HUDEP-2 (cell line): ENCODE data around the gene ETS1.
A peak's percentile ranks its signal among the peaks of the same experiment; 100 is the strongest.

Source experiments
- DNase-seq, 76 experiments: peaks; one replicate each; lab custom pipeline; 2025; ENCODE audit not compliant: unreplicated experiment in 76 of 76; lab: John Stamatoyannopoulos, UW

ETS1 gene

DNA sequence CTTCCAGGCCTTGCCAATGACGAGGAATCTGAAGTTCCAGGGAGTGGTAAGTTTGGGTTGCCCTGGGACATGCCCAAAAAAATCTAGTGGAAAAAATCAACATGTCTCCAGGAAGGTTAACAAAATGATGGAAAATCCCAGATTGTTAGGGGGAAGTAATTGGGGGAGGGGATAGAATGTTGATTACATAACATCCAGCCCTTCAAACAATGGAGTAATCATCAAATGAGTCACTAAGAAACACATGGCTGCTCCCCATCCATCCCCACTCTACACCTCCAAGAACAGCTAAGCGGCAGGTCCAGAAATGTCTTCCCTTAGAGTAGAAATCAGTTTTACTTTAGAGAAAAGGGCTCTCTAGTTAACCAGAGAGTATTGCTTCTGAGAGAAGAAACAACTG is 94.9 kb downstream of the ETS1 start:
- DNase-seq: no peak

DNA sequence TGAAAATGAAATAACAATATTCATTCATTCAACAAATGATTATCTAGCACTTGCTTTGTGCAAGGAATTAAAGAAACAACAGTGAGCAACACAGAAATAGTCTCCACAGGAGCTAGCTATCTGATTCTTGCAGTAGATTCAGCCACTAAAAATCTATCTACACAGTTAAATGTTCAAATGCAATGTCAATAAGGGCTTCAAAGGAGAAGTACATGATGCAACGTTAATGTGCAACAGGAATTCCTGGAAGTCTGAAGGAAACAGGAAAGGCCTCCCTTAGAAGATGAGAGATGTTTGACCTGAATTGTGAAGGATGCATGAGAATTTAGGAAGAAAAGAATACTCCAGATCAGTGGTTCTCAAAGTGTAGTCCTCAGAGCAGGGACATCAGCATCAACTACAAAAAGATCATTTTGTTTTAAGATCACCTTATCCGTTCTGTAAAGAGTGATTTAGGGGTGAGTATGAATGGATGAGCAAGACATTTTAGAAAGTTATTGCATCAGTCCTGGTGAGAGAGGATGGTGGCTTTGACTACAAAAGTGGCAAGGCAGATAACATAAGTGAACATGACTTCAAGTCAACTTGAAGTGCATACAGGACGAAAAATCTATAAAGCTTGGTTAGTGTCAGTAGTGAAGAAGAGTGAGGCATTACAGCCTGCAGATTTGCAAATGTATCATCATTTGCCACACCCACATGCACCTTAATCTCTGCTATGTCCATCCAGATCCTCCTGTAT is 96.0 kb downstream of the ETS1 start:
- no peak for DNase-seq

DNA sequence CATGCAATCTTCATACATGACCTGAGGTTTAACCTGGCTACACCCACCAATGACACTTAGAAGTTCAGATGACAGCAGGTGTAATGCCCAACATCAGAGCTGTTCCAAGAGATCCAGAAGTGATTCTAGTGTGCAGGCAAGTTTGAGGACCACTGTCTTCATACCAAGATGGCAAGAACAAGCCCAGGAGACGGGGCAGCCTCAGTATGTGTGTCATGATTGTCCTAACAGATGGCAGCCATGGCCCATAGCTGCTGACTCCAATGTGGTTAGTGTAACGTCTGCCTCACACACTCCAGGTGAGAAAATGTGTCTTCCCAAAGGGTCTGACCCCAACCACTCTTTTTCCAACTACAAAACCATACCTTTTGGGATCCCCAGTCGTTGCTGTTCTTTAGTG is 97.3 kb downstream of the ETS1 start:
- no peak for DNase-seq

DNA sequence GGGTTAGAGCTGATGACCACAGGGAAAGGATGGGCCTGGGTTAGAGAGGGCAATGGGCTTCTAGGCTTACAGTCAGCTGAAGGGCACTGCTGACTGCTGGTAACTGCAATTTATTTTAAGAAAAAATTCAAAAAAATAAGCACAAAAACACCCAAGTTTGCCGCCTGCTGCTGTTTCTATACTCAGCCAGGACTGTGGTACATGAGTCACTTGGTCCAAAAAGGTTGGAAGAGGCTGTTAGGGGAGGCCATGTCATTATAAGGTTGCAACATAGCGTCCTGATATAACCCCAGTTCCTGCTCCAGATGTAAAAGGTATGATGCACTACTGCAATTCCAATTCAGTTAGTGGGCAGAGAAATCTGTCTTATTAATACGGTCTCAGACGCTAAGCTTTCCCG is 98.9 kb downstream of the ETS1 start:
- no peak for DNase-seq

DNA sequence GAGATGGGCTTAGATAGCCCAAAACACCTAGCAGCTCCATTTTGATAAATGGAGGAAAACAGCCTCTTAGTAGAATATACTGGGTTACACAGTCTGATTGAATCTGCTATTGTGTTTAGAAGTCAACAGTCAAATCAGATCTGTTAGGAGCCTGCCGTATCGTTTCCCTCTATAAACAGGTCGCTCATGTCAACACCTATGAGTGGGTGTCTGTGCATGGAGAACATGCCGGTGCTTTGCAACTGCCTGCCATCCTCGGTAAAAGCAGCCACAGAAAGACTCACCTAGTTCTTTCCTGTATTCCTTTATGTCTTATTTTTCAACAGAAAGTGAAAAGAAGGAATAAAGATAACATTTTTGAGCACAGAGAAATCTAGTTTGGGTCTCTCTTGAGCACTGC is 99.4 kb downstream of the ETS1 start:
- DNase-seq: no peak

DNA sequence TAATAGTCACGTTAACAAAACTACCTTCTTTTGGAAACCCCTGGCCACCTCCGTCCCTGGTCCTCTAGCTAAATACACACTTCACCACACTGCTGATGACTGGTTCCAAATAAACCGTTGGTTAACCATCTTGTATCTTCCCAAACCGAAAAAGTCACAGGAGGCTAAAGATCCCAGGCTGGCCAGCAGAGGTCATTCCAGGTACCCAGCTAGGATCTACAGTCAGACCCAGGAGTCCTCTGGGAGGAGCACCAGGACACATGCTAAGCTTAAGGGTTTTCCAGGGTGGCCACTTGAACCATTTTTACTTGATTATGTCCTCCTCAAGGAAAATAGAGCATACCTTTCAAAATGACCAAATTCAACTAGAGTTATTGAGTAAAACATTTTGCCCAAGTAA is 103.2 kb downstream of the ETS1 start:
- DNase-seq: no peak

DNA sequence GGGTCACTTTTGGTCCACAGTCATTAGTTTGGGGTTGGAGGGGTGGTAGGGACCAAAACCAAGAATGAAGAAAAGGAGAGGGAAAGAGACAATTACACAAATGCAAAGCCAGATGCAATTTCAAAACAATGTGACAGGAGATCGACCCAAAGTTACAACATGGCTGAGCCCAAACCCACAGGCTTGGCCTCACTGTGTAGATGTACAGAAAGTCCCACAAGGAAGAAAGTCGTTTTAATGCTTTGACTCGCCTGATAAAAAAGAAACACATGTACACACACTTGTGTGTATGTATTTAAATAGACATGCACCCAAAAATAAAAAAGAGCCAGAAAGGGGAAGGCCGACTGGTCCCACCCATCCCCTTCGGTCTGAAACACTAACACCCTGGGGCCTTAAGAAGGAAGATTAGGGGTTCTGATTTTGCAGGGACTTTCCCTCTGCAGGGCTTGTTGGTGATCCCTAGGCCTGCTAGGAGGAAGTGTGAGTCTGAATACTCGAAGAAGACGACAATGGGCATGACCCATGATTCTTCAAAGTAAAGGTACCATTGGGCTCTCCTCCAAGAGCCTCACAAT is 104.1 kb downstream of the ETS1 start:
- no peak for DNase-seq

DNA sequence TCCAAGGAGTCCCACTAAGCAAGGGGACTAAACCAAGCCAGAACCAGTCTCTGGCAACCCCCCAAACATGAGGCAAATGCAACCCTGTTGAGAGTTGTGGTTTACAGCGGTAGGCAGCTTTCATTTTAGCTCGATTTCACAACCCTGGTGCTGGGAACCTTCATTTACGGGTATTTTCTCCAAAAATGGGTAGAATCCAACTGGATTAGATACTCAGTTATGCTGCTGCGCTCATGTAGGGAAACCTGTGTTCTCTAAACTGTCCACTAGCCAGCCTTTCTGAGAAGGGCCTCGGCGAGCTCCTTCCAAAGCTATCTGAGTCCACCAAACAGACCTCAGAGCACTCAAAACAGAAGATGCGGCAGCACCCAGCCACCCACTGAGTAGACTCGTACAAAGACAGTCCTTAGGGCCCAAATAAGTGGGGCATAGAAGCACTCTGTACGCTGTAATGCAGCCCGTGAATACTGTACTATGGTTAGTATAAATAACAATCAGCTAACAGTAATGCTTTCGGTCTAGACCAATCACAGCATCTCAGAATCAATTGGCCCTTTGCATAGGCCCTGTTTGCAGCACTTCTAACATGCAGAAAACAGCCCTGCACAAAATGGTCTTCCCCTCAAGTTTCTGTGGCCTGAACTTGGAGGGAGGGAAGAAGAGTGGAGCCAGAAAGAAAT is 104.7 kb downstream of the ETS1 start:
- DNase-seq: no peak

DNA sequence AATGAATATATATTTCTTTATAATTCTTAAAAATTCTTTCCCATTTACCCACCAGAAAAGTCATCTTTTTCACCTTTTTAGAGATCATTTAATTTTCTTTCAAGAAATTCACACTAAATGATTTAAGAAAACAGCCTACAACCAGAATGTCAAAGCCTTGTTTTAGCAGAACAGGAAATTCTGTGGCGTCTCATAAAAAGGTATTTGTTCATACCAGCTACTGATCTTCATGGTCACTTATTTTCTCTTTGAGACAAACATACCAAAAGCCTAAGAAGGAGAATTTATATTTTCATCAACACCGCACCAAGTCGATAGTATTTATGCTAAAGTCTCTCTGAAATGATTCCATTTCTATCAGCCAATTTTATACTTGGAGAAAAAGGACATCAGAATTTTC is 105.3 kb downstream of the ETS1 start:
- DNase-seq: no peak

DNA sequence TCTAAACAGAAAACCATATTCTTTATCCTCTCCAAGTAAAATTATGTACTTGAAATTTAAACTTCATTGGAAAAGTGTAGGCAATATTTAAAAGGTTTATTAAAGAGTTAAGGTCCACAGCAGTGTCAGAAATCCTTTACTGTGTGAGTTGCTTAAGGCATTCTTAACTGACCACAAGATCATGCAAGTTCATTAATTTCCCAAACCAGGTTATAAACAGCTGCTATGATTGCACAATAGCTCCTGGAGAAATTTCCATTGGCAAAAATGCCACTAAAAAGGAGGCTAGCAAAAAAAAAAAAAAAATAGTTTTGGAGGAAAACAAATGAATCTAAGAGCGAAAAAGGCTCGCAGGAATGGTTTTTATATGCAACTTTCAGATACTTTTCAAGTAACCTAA is 106.2 kb downstream of the ETS1 start:
- no peak for DNase-seq

DNA sequence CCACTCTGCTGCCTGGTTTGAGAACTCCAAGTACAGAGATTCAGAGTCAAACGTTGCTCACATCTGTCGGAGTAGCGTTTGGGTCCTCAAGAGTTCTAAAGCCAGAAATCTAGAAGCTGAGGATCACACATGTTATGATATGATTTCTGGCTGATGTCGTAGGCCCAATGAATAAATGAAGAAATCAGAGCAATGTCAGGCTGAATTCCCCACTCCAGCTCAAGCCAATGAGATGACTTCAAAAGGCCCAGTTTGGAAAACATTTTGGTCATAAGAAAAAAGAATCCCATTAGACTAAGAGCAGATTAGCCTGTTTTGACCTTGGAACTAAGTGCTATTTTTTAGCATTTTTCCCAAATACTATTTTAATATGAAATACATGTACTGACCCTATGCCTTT is 106.7 kb downstream of the ETS1 start:
- no peak for DNase-seq

DNA sequence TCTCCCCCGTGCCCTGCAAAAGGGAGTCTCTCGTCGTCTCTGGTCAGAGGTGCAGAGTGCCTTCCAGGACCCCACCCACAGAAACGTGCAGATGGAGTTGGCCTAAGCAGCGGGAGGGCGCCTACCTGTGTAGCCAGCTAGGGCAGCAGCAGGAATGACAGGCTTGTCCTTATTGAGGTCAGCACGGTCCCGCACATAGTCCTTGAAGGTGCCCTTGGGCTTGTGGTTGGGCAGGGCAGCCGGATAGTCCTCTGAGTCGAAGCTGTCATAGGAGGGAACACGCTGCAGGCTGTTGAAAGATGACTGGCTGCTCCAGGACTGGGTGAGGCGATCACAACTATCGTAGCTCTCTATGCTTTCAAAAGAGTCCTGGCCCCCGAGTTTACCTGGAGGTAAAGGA is 107.3 kb downstream of the ETS1 start:
- DNase-seq: no peak

DNA sequence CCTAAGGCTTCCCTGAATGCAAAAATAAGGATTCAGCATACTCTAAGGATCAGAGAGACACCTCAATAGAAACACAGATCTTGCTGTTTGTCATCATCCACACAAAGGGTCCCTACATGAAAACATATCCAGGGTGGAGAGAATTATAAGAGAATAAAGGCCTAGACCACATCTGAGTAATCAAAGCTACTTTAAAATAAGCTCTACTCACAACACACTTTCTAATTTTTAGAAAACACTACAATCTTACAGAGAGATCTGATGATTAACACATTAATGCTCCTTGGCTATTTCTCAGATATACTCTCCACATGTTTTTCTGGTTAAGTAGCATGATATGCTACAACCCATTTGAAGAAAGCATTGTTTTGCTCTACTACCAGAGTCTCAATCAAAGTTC is 108.2 kb downstream of the ETS1 start:
- DNase-seq: no peak

DNA sequence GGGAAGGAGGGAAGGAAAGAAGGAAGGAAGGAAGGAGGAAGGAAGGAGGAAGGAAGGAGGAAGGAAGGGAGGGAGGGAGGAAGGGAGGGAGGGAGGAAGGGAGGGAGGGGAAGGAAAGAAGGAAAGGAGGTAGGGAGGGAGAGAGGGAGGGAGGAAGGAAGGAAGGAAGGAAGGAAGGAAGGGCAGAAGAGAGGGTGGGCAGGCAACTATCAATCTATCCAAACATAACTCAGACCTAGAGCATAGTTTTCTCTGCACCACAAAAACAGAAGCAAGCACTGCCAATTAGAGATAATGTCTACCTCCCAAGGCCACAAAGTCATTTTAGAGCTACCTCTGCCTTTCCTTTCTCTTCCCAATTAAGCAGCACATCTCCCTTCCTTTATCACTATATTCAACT is 109.1 kb downstream of the ETS1 start:
- DNase-seq: no peak

DNA sequence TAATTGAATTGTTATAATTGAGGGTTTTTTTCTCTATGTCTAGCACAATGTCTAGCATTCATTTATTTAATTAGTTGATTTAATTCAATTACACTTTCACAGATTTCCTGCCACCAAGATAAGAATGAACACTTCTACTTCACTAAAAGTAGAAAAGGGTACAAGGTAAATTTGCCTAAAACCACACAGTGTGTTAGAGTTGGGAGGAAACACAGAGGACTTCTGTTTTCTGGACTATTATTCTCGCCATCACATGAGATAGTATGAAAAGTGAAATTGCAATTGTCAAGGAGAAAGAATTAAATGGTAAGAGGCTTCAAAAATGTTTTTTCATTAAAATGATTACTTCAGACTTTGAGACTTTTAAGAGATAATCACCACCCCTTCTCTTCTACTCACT is 109.5 kb downstream of the ETS1 start:
- DNase-seq: no peak

DNA sequence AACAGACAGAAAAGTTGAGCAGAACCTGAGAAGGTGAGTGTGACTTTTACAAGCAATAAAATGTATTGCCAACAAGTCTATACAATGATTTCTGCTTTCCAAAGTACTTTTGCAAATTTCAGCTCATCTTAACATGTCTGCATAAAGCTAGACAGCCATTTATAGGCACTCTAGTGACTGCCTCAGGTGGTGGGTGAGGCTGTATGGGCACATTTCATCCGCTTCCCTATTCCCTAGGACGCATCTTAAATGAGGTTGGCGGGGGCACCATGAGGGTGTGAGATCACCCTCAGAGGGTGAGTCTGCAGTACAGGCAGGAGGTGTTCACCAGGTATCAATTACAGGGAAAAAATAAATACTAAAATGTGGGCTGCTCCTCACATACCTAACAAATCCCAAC is 110.1 kb downstream of the ETS1 start:
- no peak for DNase-seq

DNA sequence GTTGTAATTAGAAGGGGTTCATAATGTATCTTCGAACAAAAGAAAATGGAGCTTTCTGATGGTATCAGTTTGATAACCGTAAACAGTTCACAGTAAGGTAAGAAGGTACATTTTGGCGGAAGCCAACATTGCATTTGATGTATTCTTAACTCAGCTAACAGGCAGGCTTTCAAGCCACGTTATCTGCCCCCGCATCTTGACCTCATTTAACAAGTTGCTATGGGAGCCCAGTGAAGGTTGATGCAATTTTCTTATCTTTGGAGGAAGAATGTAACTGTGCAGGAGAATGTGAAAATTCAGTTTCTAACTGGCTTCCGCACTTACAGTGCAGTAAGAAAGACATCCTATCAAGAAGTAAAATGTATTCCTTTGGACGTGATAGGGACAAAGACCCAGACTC is 110.6 kb downstream of the ETS1 start:
- DNase-seq: peak in 1 of 76 experiments; percentile 23

DNA sequence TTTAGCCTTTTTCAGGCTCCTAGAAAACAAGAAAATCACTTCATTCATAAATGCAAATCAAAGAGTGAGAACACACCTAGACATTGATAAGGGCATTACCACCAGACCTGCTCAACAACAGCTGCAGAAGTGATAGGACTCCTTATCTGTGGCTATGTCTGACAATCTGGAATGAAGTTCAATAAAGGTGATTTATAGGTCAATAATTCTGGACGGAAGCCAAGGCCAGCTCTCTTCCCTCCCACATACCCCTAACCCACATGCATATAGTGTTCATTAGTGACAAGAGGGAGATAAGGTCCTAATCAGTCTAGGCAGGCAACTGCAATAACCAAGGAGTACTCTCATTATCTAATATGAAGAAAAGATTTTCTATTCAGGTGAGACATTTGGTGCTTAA is 111.3 kb downstream of the ETS1 start:
- DNase-seq: no peak

DNA sequence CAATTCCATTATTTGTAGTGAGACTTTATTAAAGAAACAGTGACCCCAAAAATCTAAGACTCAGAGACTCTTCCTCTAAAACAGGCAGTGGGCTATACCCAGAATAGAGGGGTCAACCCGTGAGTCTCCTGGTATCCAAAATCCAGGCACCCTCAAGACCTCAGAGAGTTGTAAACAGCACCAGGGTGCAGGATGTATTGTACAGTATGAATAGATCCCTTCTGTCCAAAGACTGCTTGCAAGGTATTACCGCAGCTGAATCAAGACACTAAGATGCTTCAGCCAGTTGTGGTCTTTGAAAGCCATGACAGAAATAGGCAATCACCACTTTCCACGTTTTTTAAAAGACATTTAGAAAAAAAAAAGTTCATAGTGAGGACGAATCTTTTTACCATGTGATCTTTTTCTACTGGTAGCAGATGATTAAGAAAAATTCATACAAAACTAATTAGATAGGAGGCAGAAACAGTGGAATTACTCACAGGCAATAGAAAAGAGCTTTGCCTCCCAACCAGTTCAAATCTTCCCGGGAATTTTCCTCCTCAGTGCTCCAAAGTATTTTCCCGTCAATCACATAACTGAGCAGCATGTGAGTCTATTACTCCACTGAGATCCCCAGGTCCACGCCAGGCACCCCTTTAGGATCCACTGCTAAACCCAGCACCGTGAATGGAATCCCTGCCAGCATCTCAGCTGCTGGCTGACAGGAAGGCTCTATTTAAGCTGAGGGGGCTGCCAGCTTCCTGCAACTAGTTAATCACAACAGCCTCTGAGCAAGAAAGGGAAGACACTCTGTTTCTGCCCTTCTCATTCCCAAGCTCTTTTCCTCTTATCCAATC is 113.1 kb downstream of the ETS1 start:
- no peak for DNase-seq

DNA sequence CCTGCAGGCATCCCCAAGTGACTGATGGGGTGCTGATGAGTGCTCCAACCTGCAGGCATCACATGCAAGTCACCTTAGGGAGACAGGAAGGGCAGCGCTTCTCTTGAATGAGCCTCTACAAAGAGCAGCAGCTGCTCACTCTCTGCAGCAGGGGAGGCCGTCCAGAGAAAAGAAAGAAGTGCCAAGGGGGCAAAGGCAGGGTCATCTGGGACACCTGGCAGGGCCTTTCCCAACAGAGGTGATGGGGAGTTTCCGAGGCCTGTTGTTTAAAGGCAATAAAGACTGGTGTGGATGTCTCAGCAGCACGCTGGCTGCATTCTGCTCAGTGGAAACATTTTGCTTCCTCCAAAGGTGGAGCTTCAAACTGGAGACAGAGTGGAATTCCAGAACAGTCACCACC is 113.7 kb downstream of the ETS1 start:
- DNase-seq: no peak
